Erythroblast (primary cell): Measurements from ENCODE around the gene PLXNA2.

ENCODE experiments used
- GATA1 ChIP-seq: IDR thresholded peaks from 2 replicates; pipeline ENCODE4 v1.6.1; 2011; ENCODE audit warnings: low read depth, mild to moderate bottlenecking, control low read depth, low read length, moderate library complexity
- POLR2A ChIP-seq: IDR thresholded peaks from 2 replicates; pipeline ENCODE4 v1.6.1; 2011; ENCODE audit warnings: mild to moderate bottlenecking, low read length

- no peak for TF ChIP-seq POLR2A
- no peak for TF ChIP-seq GATA1
Measured at GRCh38 chr1:208142590-208143382, 101.4 kb downstream of the PLXNA2 start.
